ENCODE results near the gene NLGN2.

GRCh38 chr17:7406235-7406825 lies 1.3 kb upstream of the NLGN2 start:
- no peak for TF ChIP-seq POLR2A (IDR thresholded peaks at IDR 0.05)
- TF ChIP-seq CTCF (IDR thresholded peaks at IDR 0.05), result no peak
- no peak for TF ChIP-seq EP300 (IDR thresholded peaks at IDR 0.05)

Data from sigmoid colon (tissue), 4 donors.